M059J (cell line): ENCODE results near the gene SUSD1. TPM values are rescaled to one million over a fixed set of nuclear protein-coding genes. Genes with fewer than 3 reads are reported as not detected.
"Not testable (repeated sequence)": the region's sequence is repeated elsewhere in the genome, so short reads cannot be mapped to it uniquely, and the experiment has no call there.

Experiments
- DNase-seq: peaks from one replicate; pipeline ENCODE4 v3.0.0-alpha.2; 2012; ENCODE audit warnings: low read depth
- total RNA-seq: library from RNA; depleted of rRNA; stranded (reverse); fragments of >200 nt; shearing (Covaris generic); gene quantifications from 2 replicates; pipeline ENCODE4 v1.2.3, GENCODE V29; 2014

SUSD1 gene
- total RNA-seq, 1 experiment from 2014 or later, result 16.4 TPM

GRCh38 chr9:112097712-112098688, 77.1 kb downstream of the SUSD1 start:
- peak; percentile 76 for DNase-seq

GRCh38 chr9:112094948-112095681, 80.0 kb downstream of the SUSD1 start:
- DNase-seq, result no peak

GRCh38 chr9:112094241-112094640, 80.9 kb downstream of the SUSD1 start:
- DNase-seq, result no peak

GRCh38 chr9:112093870-112094216, 81.3 kb downstream of the SUSD1 start:
- no peak for DNase-seq

GRCh38 chr9:112093147-112093869, 81.8 kb downstream of the SUSD1 start:
- no peak for DNase-seq

- no peak for DNase-seq
Measured at GRCh38 chr9:112091810-112092209, 83.3 kb downstream of the SUSD1 start.

- no peak for DNase-seq
Measured at GRCh38 chr9:112087506-112087905, 87.6 kb downstream of the SUSD1 start.

- DNase-seq, result peak; percentile 43
Measured at GRCh38 chr9:112086627-112087026, 88.5 kb downstream of the SUSD1 start.

GRCh38 chr9:112084907-112085306, 90.2 kb downstream of the SUSD1 start:
- no peak for DNase-seq

- no peak for DNase-seq
Measured at GRCh38 chr9:112084334-112084733, 90.8 kb downstream of the SUSD1 start.

- no peak for DNase-seq
Measured at GRCh38 chr9:112081918-112082729, 93.0 kb downstream of the SUSD1 start.

GRCh38 chr9:112080831-112081542, 94.1 kb downstream of the SUSD1 start:
- no peak for DNase-seq

- peak; percentile 23 for DNase-seq
Measured at GRCh38 chr9:112078432-112078831, 96.7 kb downstream of the SUSD1 start.

- no peak for DNase-seq
Measured at GRCh38 chr9:112076814-112077213, 98.3 kb downstream of the SUSD1 start.

GRCh38 chr9:112075009-112075378, 100.1 kb downstream of the SUSD1 start:
- DNase-seq, result no peak

- DNase-seq, result peak; percentile 86
Measured at GRCh38 chr9:112074250-112075008, 100.7 kb downstream of the SUSD1 start.

GRCh38 chr9:112073639-112074173, 101.4 kb downstream of the SUSD1 start:
- not testable (repeated sequence) for DNase-seq

GRCh38 chr9:112072721-112073638, 102.1 kb downstream of the SUSD1 start:
- peak; percentile 62 for DNase-seq
